ENCODE results near the gene MGAM2.

MGAM2 gene

GRCh38 chr7:142120524-142120923 lies 9.0 kb downstream of the MGAM2 start:
- no peak for DNase-seq (ENCODE audit: low spot score)

GRCh38 chr7:142123184-142123583 lies 11.7 kb downstream of the MGAM2 start:
- no peak for DNase-seq (ENCODE audit: low spot score)

DNA sequence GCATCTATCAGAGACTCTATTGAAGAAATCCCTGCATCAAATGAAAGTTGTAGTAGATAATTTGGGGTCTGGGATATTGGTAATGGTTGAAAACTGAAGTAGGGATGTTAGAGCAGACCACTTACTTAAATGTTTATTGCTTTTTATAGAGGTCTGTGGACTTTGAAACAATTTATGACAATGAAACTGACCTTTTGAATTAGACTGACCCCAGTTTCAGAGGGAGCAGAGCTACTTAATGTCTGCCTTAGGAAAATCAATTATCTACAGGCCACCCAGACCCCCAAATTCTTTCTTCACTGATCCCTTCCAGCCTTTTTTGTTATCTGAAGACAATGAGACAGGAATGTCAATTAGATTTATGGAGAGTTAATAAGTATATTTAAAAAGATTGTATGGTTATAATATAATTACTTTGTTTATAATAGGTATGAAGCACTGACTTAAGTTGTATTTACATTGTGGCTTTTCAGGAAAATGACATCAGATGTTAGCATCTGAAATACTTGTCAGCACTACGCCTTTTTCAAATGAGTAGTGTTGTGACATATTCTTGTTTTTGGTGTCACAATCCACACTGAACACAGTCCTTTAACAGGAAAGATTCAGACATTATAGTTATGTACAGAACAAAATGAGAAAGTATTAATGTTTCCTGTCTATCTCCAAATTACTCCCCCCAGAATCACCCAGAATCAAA lies 13.9 kb downstream of the MGAM2 start:
- no peak for DNase-seq (ENCODE audit: low spot score)

DNA sequence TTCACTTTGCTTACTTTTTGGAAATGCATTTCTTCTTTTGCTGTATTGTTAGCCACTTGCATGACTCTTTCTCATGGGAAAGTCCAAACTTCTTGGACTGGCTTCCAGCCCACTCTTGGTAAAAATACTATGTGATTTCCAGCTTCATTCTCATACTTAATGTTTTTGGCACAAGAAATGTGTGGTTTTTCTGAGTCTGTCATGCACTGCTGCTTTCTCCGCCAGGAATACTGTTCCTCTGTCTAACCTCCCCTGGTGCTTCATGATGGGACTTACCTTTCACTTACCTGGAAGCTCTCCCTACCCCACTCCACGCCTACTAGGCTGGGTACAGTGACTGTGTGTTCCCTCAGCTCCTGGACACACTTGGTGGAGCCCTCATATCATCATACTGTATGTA lies 18.7 kb downstream of the MGAM2 start:
- no peak for DNase-seq (ENCODE audit: low spot score)

- no peak for DNase-seq (ENCODE audit: low spot score)
Observed at GRCh38 chr7:142131439-142132185, 20.1 kb downstream of the MGAM2 start.

DNA sequence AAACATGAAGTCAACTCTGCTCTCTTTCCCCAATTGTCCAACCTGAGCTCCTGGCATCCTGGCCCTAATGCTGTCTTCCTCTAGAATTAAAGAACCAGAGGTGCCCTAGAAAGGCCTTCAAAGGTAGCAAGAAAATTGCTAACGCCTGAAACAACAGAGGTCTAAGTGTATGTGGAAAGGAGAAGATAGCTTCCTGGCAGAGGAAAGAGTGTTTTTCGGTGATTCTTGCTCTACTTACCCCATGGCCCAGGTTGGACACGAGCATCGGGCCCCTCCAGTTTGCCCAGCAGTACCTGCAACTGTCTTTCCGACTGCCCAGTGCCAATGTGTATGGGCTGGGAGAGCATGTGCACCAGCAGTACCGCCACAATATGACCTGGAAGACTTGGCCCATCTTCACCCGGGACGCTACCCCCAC lies 22.2 kb downstream of the MGAM2 start:
- DNase-seq (ENCODE audit: low spot score): no peak

GRCh38 chr7:142134909-142135308 lies 23.4 kb downstream of the MGAM2 start:
- DNase-seq (ENCODE audit: low spot score): no peak

DNA sequence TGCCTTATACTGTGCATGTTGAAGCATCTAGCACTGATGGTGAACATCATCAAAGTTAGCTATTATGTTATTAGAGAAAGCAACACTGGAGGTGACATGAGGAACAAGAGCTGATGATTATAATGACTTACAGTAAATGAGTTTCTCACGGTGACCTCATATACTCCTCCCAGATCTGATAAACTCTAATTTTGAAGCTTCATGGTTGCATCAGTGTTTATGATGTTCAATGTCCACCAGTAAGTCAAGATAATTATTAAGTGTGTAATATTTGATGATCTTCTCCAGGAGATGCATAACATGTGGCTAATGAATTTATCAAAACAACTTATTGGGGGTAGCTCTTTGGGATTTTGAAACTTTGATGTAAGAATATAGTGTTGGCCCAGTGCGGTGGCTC lies 27.5 kb downstream of the MGAM2 start:
- no peak for DNase-seq (ENCODE audit: low spot score)

DNA sequence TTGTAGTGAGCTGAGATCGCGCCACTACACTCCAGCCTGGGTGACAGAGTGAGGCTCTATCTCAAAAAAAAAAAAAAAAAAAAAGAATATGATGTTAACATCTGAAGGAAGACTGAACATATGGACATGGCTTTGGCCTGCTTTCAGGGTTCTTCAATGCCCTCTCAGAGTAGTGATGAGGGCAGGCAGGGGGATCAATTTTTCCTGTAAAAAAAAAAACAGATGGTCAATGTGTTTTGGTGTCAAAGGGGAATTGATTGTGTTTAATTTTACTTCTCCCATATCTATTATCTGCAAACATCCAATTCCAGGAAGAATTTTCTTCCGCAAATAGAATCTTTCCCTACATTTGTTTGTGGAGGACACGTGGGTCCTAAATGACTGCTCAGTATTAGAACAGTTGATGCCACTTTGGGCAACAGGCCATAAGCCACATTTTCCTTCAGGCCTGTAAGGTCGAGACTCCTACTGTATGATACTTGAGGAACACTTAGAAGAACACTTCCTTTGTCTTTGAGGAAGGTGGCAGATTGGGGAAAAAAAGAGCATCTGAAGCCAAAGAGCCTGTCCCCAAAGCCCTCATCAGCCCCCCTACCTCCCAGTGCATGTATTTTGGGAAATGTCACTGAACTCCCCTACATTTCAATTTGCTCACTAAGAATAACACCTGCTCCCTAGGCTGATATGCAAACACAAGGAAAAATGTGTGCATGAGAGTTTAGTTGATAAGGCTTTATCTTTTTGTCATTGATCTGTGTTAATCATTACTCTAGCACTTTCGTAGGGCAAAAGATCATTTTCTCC lies 28.3 kb downstream of the MGAM2 start:
- no peak for DNase-seq (ENCODE audit: low spot score)

- no peak for DNase-seq (ENCODE audit: low spot score)
Observed at GRCh38 chr7:142140401-142140959, 29.0 kb downstream of the MGAM2 start.

GRCh38 chr7:142142702-142143101 lies 31.2 kb downstream of the MGAM2 start:
- no peak for DNase-seq (ENCODE audit: low spot score)

DNA sequence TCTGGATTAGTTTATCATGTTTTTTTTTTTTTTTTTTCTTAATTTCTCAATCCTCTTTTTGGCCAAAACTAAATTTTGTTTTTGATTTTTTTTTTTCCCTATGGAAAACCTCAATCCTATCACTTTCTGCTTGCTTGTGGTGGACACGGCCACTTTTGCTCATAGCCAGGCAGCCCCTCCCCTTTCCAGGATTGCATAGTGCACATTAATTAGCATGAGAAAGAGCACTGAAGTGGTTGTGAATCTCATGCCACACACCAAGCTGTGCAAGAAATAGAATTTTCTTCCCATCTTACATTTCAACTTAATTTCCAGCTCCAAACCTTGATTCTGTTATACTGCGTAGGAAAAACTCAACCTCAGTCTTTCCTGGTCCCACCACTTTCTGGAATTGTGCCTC lies 34.6 kb downstream of the MGAM2 start:
- DNase-seq (ENCODE audit: low spot score): no peak

DNA sequence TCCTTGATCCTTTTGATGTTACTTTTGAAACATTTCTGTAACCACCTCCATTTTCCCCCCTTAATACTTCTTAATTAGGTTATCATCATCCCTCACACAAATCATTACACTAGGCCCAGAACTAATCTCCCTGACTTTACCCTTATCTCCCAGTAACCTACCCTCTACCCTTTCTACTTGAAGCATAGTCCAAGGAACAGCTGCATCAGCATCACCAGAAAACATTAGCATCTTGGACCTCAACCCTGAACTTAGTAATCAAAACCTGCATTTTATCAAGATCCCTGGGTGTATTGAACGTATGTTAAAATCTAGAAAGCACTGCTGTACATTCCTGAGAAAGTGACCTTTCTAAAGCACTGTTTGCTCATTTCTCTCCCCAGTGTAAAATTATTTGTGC lies 38.8 kb downstream of the MGAM2 start:
- no peak for DNase-seq (ENCODE audit: low spot score)

DNA sequence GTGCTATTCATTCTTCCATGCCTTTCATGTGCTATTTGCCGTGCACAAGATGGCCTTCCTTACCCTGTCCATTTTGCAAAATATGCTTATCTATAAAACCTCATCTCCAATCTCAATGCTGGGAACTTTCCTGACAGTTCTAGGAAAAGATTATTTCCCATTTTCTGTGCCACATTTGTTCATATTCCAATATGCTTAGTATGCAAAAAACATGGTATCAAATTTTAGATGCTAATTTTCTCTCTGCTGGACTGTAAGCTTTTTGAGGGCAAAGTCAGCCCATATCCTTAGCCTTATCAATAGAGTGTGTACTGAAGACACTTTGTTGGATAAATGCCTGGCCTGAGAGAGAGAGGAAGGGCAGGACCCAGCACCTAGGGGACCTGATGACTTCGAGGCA lies 39.4 kb downstream of the MGAM2 start:
- no peak for DNase-seq (ENCODE audit: low spot score)

- no peak for DNase-seq (ENCODE audit: low spot score)
Observed at GRCh38 chr7:142152076-142152475, 40.6 kb downstream of the MGAM2 start.

DNA sequence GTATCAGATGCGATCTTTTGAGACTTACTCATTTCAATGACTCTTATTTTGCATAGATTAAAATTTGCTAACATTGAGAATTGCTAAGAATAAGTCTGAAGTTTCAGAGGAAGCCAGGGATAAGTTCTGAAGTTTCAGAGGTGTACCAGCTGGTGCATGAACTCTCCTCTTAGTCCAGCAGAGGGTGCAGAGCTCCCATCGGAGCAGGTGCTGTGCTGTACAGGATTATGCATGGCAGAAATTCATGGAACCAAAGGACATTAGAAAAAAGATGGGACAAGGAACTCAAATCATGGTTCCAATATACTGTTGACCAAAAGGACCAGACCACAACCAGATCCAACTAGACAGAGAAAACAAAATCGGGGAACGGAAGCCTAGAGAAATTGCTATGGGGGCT lies 41.9 kb downstream of the MGAM2 start:
- peak; percentile 2 for DNase-seq (ENCODE audit: low spot score)

DNA sequence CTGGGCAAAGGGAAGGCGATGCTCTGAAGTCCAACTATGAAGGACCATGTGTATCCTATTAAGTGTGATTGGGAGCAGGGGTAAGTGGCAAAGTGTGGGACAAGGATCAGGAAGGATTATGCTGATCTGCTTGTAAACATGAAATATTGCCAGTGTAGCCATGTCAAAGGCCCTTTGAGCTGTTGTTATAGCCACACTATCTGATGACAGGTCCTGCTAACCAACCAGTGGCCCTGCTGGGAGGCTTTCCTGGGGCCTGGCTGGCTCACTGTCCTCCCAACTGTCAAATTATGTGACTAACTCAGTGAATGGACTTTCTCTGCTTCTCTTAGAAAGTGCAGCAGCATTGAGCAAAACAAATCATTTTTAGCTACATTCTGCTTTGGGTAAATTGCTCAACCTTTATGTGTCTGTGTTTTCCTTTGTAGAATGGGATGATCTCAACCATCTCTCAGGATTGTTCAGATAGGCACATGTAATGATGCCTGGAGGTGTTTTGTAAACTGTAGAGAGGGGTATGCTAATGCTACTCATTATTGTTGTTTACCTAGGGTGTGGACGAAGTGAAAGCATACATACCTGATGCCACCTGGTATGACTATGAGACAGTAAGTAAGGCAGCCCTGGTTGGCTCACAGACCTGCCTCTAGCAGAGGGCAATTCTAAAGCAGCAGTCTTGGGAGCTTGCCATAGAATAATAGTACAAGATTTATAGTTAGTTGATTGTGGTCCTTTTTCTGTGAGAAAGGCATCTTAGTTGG lies 47.4 kb downstream of the MGAM2 start:
- DNase-seq (ENCODE audit: low spot score): no peak

GRCh38 chr7:142161921-142162320 lies 50.4 kb downstream of the MGAM2 start:
- DNase-seq (ENCODE audit: low spot score): no peak

DNA sequence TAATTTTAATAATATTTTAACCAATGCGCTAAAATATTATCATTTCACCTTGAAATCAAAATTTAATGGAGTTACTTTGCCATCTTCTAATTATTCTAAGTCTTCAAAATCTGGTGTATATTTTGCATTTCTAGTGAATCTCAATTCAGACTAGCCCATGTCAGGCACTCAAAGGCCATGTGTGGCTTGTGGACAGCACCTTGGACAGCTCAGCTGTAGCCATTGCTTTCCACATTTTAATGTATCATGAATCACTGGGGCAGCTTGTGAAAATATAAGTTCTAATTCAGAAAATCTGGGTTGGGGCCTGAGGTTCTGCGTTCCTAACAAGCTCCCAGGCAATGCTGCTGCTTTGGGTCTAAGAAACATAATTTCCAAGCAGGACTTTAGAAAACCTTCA lies 57.2 kb downstream of the MGAM2 start:
- DNase-seq (ENCODE audit: low spot score): no peak

DNA sequence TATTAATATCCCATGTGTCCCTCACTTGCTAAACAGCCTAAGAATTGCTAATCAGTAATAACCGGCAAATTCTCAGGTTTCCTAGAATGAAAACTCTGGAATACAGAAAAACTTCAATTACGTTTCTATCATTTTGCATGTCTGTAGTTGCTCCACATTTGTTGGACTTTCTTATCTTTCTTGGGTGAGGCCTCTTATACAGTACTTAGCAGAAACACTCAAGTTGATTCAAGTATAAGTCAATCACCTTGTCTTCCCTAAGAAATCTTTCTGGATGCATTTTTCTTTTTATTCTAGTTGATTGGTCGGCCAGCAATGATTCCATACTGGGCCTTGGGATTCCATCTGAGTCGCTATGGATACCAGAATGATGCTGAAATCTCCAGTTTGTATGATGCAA lies 61.4 kb downstream of the MGAM2 start:
- no peak for DNase-seq (ENCODE audit: low spot score)

- DNase-seq (ENCODE audit: low spot score): no peak
Observed at GRCh38 chr7:142174441-142174840, 62.9 kb downstream of the MGAM2 start.

DNA sequence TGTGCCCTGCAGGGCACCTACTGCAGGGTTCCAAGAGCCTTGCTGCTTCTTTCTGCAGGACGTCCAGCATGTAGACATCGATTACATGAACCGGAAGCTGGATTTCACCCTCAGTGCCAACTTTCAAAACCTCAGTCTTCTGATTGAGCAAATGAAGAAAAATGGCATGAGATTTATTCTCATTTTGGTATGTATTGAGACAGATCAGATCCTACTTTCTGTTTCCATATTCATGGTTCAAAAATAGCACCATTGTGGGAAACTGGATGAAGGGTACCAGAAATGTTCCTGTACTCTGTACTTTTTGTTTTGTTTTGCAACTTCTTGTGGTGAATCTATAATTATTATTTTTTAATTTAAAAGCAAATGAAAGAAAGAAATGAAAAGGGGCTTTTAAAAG lies 64.1 kb downstream of the MGAM2 start:
- no peak for DNase-seq (ENCODE audit: low spot score)
